GM18907 (cell line): ENCODE results near the gene TICAM1.

Experiments used
- ATAC-seq: cut with Tn5 transposase; IDR thresholded peaks from one replicate; pipeline ENCODE4 v1.9.1; 2021; ENCODE audit warnings: mild to moderate bottlenecking, moderate library complexity; ENCODE audit not compliant: unreplicated experiment

The TICAM1 gene

DNA sequence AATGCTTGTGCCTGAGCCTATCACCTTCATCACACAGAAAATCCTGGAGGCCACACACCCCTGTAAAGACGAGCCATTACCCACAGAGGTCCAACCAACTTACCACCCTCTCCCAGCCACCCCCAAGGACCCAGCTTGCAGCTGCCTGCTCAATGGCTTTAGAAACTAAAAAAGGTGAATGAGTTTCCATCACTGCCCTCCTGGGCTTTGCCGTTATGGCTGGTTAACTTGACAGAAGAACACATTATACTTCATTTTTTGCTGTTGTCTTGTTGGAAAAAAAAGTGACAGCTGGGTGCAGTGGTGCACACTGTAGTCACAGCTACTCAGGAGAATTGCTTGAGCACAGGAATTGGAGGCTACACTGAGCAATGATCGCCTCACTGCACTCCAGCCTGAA lies 57.4 kb downstream of the TICAM1 start:
- ATAC-seq: no peak

DNA sequence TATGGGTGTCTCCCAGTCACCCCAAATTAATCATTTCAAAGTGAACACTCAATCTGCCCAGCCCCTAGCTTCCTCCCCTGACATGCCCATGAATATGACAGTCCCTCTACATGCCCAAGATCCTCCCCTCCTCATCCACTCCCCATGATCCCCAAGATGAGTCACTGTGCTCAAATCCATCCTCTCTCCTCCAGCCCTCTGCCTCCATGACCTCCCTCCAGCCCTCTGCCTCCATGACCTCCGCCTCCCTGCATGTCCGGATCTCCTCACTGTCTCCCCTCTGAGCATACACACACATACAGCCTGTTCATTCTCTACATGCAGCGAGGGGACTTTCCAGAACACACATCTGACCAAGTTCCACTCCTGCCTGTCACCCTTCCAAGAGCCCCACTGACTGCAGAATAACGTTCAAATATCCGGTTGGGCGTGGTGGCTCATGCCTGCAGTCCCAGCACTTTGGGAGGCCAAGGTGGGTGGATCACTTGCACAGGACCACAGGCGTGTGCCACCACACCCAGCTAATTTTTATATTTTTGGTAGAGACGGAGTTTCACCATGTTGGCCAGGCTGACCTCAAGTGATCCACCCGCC lies 58.4 kb downstream of the TICAM1 start:
- no peak for ATAC-seq

GRCh38 chr19:4772566-4772965 lies 58.9 kb downstream of the TICAM1 start:
- ATAC-seq: no peak

DNA sequence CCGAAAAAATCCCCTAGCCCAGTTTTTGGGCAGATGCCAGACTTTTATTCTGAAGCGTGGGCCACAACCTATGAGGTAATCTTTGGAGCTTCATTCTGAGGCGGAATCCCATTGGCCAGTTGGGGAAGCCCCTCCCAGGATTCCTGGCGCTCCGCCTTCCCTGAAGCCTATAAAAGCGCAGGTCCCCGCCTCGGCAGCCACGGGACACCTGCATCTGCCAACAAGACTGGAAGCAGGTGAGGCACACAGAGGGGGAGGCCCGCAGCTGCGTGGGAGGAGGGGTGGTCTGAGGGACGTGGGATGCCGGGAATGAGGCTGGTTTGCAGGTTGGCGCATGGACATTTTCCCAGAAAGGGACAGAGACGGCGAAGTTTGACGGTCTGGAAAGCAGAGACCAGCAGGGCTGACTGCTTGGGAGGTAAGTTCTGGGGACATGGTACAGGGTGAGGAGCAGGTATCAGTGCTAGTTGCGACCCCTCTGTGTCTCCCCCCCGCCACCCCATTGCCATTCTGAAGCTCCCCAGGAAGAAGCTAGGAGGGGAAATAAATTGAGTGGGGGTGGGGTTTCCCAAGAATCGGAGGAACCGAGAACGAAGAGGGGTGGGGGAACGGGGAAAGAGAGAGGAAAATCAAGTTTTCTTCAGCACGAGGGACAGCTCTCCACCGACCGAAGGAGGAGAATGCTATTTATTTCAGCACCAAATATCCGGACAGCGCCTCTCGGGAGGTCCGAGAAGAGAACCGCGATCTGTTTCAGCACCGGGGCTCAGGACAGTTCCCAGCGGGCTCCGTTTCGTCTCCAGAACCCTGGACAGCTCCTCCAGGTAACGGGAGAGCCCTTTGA lies 62.4 kb downstream of the TICAM1 start:
- no peak for ATAC-seq
